Activated T-helper 1 cell treated with anti-CD3 and anti-CD28 coated beads, Interleukin-12 subunit alpha, Interleukin-12 subunit beta, Interleukin-2, Interleukin-4 antibody, amounts not matched to agents 30 ng/mL and 10 ng/mL and 1 ng/mL, durations not matched to agents 14 hours and 24 hours and 36 hours (primary cell): ENCODE measurements around the gene DNAAF8. TPM values are rescaled to one million over a fixed set of nuclear protein-coding genes. Genes with fewer than 3 reads are reported as not detected.
"Not testable (repeated sequence)": the region's sequence is repeated elsewhere in the genome, so short reads cannot be mapped to it uniquely, and the experiment has no call there.

Experiments
- DNase-seq: peaks from one replicate; pipeline ENCODE4 v3.0.0; 2021; ENCODE audit warnings: low spot score
- H3K27ac Mint-ChIP-seq: one replicate; pipeline ENCODE4 v1.8.0; 2021; ENCODE audit warnings: mild to moderate bottlenecking, mixed read lengths
- H3K27me3 Mint-ChIP-seq: one replicate; pipeline ENCODE4 v1.8.0; 2022; ENCODE audit warnings: mild to moderate bottlenecking, moderate library complexity, mixed read lengths; ENCODE audit not compliant: insufficient read depth
- H3K36me3 Mint-ChIP-seq: one replicate; pipeline ENCODE4 v1.8.0; 2021; ENCODE audit warnings: low read depth, mixed read lengths
- H3K4me1 Mint-ChIP-seq: one replicate; pipeline ENCODE4 v1.8.0; 2021; ENCODE audit warnings: low read depth, mixed read lengths
- H3K4me3 Mint-ChIP-seq: one replicate; pipeline ENCODE4 v1.8.0; 2021; ENCODE audit warnings: mild to moderate bottlenecking, moderate library complexity, mixed read lengths
- H3K9me3 Mint-ChIP-seq: one replicate; pipeline ENCODE4 v1.8.0; 2021; ENCODE audit warnings: mixed read lengths
- intact Hi-C: fragments of 100-400 bp; cut with micrococcal nuclease; formaldehyde crosslinking; loops from one replicate; pipeline ENCODE4 v1.15.1; 2024
- total RNA-seq: library from RNA; stranded (reverse); gene quantifications from 2 replicates; pipeline ENCODE4 v1.2.3, GENCODE V29; 2022

Gene DNAAF8
- total RNA-seq, 1 donor from 2014 or later: not detected

DNA sequence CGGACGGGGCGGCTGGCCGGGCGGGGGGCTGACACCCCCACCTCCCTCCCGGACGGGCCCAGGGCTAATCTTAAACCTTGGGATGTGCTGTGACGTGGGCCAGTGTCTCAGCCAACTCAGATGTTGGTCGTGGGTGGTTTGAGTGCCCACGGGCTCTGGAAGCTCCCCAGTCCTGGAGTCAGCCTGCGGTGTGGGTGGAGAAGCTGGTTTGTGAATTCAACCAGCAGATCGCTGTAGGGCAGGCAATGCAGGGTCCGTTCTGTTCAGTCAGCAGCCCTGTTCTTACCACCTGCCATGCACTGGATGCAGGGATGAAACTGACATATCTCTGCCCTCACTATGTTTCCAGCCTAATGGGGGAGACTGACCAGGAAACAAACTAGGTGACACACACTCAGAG, 40.7 kb downstream of the DNAAF8 start:
- intact Hi-C loops: no loop called here
- Mint-ChIP-seq H3K4me1 (no peaks in the 10 kb centered on the region), H3K9me3 (no peaks in the 10 kb centered on the region), H3K27ac (no peak overlapping the region), H3K27me3 (no peaks in the 10 kb centered on the region), H3K4me3 (no peak overlapping the region), H3K36me3 (no peaks in the 10 kb centered on the region)
- no peak for DNase-seq

DNA sequence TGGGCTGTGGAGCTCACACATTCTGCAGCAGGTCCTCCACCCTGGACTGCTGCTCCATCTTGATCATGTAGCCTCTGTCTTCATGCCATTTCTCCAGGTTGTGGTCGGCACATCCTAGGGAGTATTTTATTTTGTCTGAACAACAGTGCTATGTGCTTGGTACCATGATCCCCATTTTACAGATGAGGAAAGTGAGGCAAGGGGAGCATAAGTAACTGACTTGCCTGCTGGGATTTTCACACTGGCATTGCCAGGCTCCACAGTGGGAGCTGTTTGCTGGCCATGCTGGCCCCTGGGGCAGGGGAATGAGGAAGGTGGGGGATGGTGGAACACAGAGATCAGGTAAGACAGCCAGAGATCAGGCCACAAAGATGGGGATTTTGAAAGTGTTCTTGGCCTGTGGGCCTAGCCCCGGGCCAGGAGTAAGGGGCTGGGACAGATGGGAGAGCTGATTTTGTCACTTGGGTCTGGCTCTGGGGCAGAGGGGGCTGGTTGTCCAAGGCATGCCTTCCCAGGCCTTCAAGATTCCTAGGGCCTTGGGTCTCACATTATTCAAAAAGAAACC, 41.9 kb downstream of the DNAAF8 start:
- DNase-seq: no peak
- no peak overlapping the region for H3K27ac Mint-ChIP-seq

DNA sequence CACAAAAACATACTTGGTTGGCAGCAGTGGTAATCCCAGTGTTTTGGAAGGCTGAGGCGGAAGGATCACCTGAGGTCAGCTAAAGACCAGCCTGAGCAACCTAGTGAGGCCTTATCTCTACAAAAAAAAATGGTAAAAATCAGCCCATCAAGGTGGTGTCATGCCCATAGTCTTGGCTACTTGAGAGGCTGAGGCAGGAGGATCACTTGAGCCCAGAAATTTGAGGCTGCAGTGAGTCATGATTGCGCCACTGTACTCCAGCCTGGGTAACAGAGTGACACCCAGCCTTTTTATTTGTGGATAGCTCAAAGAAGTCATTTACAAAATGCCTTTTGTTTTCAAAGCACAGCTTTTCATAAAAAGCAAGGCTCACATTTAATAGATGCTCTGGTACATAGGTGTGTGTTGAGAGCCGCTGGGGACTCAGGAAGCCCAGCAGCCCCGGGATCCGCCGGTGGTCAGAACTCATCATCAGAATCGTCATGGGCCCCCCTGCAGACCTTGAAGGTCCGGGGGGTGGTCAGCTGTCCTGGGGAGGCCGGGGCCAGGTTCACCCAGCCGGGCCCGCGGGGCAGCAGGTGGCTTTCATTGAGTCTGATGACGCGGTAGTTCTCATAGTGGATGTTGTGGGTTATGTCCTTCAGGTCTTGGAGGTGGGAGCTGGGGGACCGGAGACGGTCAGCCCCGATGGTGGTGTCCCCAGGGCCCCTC, 43.2 kb downstream of the DNAAF8 start:
- Mint-ChIP-seq H3K9me3 (no peaks in the 10 kb centered on the region), H3K4me3 (no peak overlapping the region), H3K36me3 (no peaks in the 10 kb centered on the region), H3K4me1 (no peaks in the 10 kb centered on the region), H3K27ac (no peak overlapping the region), H3K27me3 (no peaks in the 10 kb centered on the region)
- intact Hi-C loops: no loop called here
- no peak for DNase-seq

More for the DNA sequence above, 41.9 kb downstream of the DNAAF8 start:
- Mint-ChIP-seq H3K9me3 (no peaks in the 10 kb centered on the region), H3K36me3 (no peaks in the 10 kb centered on the region), H3K4me3 (no peak overlapping the region), H3K4me1 (no peaks in the 10 kb centered on the region), H3K27me3 (no peaks in the 10 kb centered on the region)
- intact Hi-C loops: no loop called here

DNA sequence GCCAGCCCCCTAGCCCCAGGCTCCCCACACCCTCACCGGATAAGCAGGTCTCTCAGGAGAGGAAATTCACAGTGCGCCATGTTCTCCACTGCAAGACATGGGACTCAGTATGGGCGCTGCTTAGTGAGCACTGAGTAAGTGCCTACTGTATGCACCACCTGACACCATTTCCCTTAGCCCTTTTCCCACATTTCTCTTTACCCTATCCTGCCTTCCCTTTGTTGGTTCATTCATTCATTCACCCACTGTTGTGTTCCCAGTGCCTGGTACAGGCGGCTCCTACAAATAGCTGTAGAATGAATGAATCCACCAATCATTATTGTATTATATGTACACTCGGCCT, 43.7 kb downstream of the DNAAF8 start:
- Mint-ChIP-seq H3K27me3 (no peaks in the 10 kb centered on the region), H3K9me3 (no peaks in the 10 kb centered on the region)

DNA sequence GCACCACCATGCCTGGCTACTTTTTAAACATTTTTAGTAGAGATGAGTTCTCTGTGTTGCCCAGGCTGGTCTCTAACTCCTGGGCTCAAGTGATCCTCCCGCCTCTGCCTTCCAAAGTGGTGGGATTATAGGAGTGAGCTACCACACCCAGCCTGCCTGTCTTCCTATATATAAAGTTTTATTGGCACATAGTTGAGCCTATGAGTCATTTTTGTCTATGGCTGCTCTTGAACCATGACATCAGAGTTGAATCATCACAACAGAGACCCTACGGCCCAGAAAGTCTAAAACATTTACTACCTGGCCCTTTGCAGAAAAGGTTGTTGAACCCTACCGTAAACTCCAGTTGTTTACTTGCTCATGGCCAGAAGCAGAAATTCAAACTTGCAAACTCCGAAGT, 45.9 kb downstream of the DNAAF8 start:
- Mint-ChIP-seq H3K27me3 (no peaks in the 10 kb centered on the region), H3K4me3 (no peak overlapping the region), H3K27ac (no peak overlapping the region), H3K36me3 (no peaks in the 10 kb centered on the region), H3K4me1 (no peaks in the 10 kb centered on the region), H3K9me3 (no peaks in the 10 kb centered on the region)
- DNase-seq: no peak
- intact Hi-C loops: no loop called here

More for the DNA sequence above, 43.7 kb downstream of the DNAAF8 start:
- H3K4me1 Mint-ChIP-seq: no peaks in the 10 kb centered on the region
- H3K27ac Mint-ChIP-seq: no peak overlapping the region
- H3K36me3 Mint-ChIP-seq: no peaks in the 10 kb centered on the region
- intact Hi-C loops: no loop called here
- H3K4me3 Mint-ChIP-seq: no peak overlapping the region
- DNase-seq: no peak

DNA sequence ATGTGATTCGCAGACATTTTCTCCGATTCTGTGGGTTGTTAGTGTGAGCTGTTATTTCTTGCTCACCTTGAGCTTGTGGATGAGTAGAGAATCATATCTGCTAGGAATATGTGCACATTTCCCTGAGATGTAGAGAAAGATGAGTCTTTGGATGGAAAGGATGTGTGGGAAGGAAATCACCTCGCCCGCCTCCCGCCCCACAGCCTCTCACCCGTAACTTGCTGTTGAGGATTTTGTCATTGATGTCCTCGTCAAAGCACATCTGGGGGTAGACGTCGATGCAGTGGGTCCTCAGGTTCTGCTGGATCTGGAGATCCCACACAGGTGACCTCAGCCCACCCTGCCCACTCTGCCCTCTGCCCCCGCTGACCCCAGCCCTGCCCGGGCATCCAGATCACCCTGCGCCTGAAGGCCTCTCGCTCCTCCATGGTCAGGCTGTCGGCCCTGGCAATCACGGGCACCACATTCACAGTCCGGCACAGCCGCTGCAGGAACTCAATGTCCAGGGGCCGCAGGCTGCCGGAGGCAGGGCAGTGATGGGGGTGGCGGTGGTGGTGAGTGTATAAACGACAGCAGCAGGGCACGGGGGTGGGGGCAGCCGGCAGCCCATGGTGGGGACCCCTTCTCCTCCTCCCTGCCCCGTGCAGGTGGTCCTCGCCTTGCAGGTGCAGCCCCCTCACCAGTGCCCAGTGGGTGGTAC, 49.1 kb downstream of the DNAAF8 start:
- Mint-ChIP-seq H3K4me1 (no peaks in the 10 kb centered on the region), H3K9me3 (no peaks in the 10 kb centered on the region), H3K4me3 (no peak overlapping the region), H3K27me3 (peaks cover 2% of the 10 kb centered on the region), H3K36me3 (no peaks in the 10 kb centered on the region), H3K27ac (no peak overlapping the region)
- no peak for DNase-seq
- intact Hi-C loops: no loop called here

DNA sequence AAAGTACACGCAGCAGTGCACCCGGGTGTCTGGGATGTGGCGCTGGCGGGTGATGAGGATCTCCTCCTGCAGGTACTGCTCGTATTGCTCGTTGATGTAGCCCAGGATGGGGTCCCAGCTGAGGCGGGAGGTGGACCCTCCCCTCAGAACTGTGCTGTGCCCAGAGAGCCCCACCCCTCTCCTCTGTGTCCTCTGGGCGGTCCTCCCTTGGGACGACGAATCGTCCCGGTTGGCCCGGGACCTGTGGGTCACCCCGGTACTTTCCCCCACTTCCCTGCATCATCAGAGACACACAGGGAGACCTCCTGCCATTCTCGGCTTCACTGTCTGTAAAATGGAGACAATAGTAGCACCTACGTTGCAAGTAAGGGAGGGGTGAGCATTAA, 49.6 kb downstream of the DNAAF8 start:
- no peak for DNase-seq
- Mint-ChIP-seq H3K9me3 (no peaks in the 10 kb centered on the region), H3K27me3 (peaks cover 2% of the 10 kb centered on the region), H3K4me3 (no peak overlapping the region), H3K27ac (no peak overlapping the region), H3K36me3 (no peaks in the 10 kb centered on the region), H3K4me1 (no peaks in the 10 kb centered on the region)
- intact Hi-C loops: no loop called here

DNA sequence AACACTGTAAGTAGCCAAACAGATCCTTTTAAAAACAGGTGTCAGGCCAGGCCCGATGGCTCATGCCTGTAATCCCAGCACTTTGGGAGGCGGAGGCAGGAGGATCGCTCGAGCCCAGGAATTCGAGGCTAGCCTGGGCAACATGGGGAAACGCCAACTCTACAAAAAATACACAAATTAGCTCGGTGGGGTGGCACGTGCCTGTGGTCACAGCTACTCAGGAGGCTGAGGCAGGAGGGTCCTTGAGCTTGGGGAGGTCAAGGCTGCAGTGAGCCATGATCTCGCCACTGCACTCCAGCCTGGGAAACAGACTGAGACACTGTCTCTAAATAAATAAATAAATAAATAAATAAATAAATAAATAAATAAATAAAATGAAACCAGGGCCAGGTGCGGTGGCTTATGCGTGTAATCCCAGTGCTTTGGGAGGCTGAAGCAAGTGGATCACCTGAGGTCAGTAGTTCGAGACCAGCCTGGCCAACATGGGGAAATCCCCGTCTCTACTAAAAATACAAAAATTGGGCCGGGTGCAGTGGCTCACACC, 50.2 kb downstream of the DNAAF8 start:
- H3K4me1 Mint-ChIP-seq, H3K27ac Mint-ChIP-seq, H3K4me3 Mint-ChIP-seq, H3K9me3 Mint-ChIP-seq, intact Hi-C loops, DNase-seq, H3K27me3 Mint-ChIP-seq, H3K36me3 Mint-ChIP-seq: not testable (repeated sequence)

DNA sequence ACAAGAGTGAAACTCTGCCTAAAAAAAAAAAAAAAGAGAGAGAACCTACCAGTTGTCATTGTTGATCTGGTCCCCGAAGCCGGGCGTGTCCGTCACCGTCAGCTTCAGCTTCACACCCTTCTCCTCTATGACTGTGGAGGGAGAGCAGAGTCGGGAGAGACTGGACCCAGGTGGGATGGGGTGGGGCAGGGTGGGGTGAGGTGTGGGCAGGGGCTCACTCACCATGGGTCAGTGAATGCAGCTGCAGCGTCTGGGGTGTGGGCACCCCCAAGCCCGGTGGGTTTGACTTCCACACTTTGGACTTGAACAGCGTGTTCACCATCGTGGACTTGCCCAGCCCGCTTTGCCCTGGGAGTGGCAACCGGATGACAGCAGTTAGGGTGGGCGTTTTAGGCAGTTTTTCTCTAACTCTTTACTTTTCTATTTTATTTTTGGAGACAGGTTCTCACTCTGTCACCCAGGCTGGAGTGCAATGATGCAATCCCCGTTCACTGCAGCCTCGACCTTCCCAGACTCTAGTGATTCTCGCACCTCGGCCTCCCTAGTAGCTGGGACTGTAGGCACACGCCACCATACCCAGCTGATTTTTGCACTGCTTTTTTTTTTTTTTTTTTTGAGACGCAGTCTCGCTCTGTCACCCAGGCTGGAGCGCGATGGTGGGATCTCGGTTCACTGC, 51.6 kb downstream of the DNAAF8 start:
- no peaks in the 10 kb centered on the region for H3K9me3 Mint-ChIP-seq
- H3K27me3 Mint-ChIP-seq: peaks cover 2% of the 10 kb centered on the region
- no peak overlapping the region for H3K4me3 Mint-ChIP-seq
- intact Hi-C loops: no loop called here
- no peak overlapping the region for H3K27ac Mint-ChIP-seq
- DNase-seq: no peak
- H3K36me3 Mint-ChIP-seq: no peaks in the 10 kb centered on the region
- H3K4me1 Mint-ChIP-seq: peaks cover under 1% of the 10 kb centered on the region

DNA sequence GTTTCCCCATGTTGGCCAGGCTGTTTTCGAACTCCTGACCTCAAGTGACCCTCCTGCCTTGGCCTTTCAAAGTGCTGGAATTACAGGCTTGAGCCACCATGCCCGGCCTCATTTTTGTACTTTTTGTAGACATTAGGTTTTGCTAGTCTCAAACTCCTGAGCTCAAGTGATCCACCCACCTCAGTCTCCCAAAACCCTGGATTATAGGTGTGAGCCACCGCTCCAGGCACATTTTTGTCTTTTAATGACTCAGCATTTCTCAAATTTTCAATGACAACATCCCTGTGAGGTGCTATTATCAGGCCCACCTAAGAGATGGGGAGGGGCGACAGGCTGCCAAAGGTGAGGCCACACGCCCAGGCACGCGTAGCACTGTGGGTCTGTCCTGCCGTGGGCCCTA, 52.7 kb downstream of the DNAAF8 start:
- H3K4me3 Mint-ChIP-seq: no peak overlapping the region
- DNase-seq: no peak
- H3K27ac Mint-ChIP-seq: no peak overlapping the region
- no peaks in the 10 kb centered on the region for H3K9me3 Mint-ChIP-seq
- H3K4me1 Mint-ChIP-seq: peaks cover 6% of the 10 kb centered on the region
- peaks cover 2% of the 10 kb centered on the region for H3K27me3 Mint-ChIP-seq
- no peaks in the 10 kb centered on the region for H3K36me3 Mint-ChIP-seq
- intact Hi-C loops: no loop called here

DNA sequence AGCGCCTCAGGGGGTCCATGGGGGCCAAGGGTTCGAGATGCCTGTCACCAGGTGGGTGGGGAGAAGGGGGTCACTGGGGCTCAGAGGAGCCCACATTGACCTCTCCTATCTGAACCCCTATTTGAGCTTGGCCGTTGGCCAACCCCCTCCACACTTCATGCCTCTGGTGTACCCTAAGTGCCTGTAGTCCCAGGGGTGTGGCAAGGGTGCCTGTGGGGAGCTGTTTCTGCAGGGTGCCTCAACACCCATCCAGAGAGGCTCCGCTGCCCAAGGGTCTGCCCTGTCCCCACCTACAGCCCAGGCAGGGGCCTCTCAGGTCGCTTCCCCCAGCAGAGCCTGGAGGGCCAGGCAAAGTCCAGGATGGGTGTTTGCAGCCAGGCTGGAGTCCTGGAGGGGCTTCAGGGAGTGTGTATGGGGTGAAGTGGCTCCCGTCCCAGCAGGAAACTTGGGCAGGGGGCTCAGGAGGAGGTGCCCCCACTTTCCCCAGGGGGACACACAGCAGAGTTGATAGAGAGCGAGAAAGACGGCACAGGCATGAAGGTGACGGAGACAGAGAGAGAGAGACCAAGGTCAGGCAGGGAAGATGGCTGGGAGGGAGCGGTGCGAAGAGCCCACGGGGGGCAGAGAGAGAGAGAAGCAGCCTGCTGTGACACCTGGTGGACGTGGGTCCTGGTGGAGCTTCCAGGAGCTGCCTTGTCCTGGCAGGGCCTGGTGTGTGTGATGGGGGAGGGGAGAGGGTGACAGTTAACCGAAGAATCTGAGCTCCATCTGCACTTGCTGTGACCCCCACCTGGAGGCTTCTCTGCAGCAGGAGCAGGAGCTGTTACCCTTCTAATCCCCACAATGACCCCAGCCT, 53.5 kb downstream of the DNAAF8 start, which contains the start of gene SEPTIN12:
TSS of gene SEPTIN12 (minus strand) at position 719 of the 856 bp plus-strand sequence. CDS start at position 19, 700 bp downstream.
- H3K4me1 Mint-ChIP-seq: peaks cover 6% of the 10 kb centered on the region
- no peaks in the 10 kb centered on the region for H3K9me3 Mint-ChIP-seq
- H3K36me3 Mint-ChIP-seq: no peaks in the 10 kb centered on the region
- H3K27me3 Mint-ChIP-seq: peaks cover 2% of the 10 kb centered on the region
- intact Hi-C loops: no loop called here
- no peak within 1 kb of the TSS for H3K4me3 Mint-ChIP-seq
- no peak for DNase-seq
- no peak within 1 kb of the TSS for H3K27ac Mint-ChIP-seq

DNA sequence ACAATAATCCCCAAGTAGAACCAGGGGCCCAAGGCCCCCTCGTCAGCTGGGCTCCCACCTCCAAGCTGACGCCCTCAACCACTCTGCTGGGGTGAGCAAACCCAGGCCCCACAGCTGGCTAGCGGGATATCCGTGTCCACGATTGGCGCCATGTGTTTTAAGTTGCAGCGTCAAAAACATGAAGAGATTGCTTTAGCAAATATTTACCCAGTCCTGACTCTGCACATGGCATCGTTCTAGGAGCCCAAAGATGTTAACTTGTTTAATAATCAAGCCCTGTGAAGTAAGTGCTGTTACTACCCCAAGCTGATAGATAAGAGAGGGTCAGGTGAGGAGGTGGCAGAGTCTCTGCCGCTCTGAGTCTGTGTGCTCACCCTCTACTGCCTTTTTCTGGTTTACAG, 54.2 kb downstream of the DNAAF8 start:
- no peak overlapping the region for H3K4me3 Mint-ChIP-seq
- H3K4me1 Mint-ChIP-seq: peaks cover 6% of the 10 kb centered on the region
- intact Hi-C loops: no loop called here
- H3K27me3 Mint-ChIP-seq: peaks cover 2% of the 10 kb centered on the region
- H3K27ac Mint-ChIP-seq: no peak overlapping the region
- no peak for DNase-seq
- no peaks in the 10 kb centered on the region for H3K36me3 Mint-ChIP-seq
- H3K9me3 Mint-ChIP-seq: no peaks in the 10 kb centered on the region
